Measurements from ENCODE around the gene TYRP1.

Gene TYRP1

DNA sequence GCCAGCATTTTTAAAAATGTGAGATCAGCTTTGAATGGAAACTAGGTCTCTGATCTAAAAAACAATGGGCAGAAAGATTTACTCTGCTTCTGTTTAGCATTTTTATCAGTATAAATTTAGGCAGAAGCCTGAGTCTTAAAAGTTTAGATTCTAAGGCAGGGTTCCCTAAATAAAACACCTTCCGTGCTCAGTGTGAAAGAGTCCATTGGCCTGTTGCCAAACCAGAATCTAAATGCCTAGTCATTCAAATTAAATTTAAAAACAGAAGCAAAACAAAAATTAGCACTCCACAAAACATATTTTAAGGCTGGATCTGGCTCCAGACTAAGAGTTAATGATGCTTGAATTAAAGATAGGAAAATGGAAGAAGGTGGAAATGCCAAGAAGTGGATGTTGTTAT lies 4.5 kb downstream of the TYRP1 start:
- DNase-seq (ENCODE audit: low read depth, low spot score): no peak

GRCh38 chr9:12698266-12698665 lies 5.1 kb downstream of the TYRP1 start:
- DNase-seq (ENCODE audit: low read depth, low spot score): no peak

DNA sequence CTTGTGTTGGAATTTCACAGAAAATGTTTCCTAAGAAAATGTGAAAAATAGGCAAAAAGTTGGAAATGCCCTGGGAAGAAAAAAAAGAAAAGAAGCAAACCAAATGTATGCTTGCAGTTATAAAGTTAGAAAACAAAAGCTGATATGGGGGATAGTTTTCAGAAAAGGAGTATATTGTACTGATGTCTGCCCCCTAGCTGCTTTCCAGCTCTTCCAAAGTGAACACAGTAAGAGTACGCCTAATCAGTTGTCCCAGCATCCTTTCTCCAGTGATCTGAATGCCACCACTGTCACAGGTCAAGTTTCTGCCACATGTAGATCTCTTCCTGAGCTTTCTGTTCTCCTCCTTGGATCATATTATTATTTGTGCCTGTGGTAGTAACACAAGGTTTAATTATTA lies 5.8 kb downstream of the TYRP1 start:
- DNase-seq (ENCODE audit: low read depth, low spot score): no peak

DNA sequence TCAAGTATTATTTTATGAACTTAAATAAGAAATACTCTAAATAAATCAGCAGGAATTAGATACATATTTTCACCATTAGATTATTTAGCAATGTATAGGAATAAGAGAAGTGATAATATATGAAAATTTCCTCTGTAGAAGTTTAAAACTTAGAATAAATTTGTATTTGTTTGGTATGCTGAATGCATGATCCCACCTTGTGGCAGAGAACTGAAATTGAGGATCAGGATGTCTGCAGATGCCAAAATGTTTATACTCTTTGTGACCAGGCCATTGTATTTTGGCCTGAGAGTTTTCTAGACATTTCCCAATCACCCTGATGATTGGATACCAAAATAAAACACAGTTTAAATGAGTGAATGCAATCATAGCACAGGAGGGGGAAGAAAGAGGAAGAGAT lies 6.3 kb downstream of the TYRP1 start:
- DNase-seq (ENCODE audit: low read depth, low spot score): no peak

- no peak for DNase-seq (ENCODE audit: low read depth, low spot score)
Observed at GRCh38 chr9:12701126-12701525, 7.9 kb downstream of the TYRP1 start.

DNA sequence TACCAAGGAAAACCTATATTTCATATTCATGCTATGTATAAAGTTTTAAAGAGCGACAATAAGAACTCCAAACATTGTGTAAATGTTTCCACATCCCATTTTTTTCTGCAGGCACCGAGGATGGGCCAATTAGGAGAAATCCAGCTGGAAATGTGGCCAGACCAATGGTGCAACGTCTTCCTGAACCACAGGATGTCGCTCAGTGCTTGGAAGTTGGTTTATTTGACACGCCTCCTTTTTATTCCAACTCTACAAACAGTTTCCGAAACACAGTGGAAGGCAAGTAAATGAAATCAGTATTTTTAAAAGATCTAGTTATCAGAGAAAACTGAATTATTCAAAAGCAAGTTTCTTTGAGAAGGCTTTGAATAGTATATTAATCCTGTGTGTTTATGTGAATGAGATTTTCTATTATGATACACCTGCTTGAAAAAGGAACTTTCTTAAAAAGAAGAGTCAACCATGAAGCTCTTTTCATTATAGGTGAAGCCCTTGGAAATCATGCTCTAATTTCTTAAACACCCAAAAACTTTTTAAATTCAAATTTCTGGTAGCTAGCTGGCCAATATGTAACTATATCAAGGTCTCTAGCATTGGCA lies 9.1 kb downstream of the TYRP1 start:
- DNase-seq (ENCODE audit: low read depth, low spot score): no peak

DNA sequence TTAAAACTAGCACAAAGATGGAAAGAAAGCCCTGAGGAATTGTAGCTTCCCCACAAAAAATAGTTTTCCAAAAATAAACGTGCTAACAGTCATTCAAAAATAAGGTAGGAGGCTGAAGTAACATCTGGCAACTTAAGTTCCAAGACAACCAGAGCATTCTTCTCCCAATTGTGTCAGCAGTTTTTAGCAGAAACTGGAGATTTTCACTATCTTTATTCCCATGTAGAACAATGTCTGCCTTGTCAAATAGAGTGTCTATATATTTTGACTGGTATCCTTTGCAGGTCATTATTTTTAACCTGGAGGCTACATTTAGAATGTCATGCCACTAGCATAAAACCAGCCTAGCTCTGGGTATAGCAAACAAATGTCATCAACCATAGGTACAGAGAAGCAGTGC lies 10.8 kb downstream of the TYRP1 start:
- no peak for DNase-seq (ENCODE audit: low read depth, low spot score)

GRCh38 chr9:12705738-12706391 lies 12.7 kb downstream of the TYRP1 start:
- DNase-seq (ENCODE audit: low read depth, low spot score): no peak

- no peak for DNase-seq (ENCODE audit: low read depth, low spot score)
Observed at GRCh38 chr9:12708562-12709298, 15.5 kb downstream of the TYRP1 start.

DNA sequence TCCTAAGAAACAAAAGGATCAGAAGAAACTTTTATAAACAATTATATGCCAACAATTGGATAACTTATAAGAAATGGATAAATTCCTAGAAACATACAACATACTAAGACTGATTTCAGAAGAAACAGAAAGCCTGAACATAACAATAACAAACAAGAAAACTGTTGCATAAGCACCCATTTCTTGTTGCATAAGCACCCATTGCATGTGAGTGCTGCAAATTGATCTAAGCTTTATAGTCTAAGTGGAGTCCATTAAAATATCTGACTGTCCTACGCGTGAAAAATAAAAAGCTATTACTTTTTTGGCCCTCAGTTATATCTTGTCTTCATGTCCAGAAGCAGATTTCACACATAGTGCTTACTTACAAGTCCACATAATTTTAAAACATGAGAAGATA lies 19.3 kb downstream of the TYRP1 start:
- DNase-seq (ENCODE audit: low read depth, low spot score): no peak

DNA sequence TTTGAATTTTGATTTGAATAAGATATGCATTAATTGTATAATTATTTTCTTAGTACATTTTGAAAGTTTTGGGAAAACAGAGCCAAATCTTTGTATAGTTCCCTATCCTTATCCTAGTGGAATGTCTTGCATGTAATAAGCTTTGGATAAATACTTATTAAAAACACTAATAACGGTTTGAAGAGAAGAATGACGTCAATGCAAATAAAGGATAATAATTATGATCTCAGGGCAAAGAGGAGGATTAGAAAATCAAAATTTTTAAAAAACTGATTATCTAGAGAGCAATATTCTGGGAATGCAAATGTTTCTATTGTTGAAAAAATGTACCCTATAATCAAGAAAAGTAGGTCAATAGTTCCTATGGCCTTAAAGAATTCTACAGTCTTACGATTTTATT lies 22.1 kb downstream of the TYRP1 start:
- no peak for DNase-seq (ENCODE audit: low read depth, low spot score)

DNA sequence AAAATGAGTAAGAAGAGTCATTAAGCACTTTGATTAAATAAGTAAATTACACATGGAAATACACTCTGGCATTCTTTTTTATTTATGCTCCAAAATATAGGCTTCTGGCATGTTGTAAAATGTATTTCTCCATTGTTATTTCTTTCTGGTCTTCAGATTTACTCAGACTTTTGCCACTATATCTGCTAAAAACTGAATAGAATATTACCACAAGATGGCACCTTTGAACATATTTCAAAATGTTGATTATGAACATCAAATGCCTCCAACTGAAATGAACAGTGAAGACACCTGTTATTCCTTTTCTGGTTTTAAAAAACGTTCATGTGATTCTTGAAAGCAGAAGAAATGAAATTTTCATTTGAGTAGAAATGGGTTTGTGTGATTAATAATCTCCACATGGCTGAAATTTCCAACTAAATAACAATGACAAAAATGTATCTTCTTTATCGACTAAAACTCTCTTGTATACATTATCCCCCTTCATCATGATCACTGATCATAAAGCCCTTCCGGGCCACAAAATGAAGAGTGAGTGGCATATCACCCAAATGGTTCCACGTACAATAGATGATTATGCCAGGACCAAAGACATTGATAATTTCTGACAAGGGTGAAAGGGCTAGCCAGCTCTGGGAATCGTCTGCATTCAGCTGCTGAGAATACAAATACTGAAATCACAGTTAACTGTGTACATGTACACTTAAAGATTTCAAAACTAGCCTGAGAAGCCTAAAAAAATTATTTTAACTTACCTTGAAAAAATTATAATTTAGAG lies 23.8 kb downstream of the TYRP1 start:
- DNase-seq (ENCODE audit: low read depth, low spot score): no peak

- no peak for DNase-seq (ENCODE audit: low read depth, low spot score)
Observed at GRCh38 chr9:12717907-12718306, 24.7 kb downstream of the TYRP1 start.

GRCh38 chr9:12718482-12719026 lies 25.4 kb downstream of the TYRP1 start:
- no peak for DNase-seq (ENCODE audit: low read depth, low spot score)

GRCh38 chr9:12719431-12719830 lies 26.2 kb downstream of the TYRP1 start:
- DNase-seq (ENCODE audit: low read depth, low spot score): no peak

DNA sequence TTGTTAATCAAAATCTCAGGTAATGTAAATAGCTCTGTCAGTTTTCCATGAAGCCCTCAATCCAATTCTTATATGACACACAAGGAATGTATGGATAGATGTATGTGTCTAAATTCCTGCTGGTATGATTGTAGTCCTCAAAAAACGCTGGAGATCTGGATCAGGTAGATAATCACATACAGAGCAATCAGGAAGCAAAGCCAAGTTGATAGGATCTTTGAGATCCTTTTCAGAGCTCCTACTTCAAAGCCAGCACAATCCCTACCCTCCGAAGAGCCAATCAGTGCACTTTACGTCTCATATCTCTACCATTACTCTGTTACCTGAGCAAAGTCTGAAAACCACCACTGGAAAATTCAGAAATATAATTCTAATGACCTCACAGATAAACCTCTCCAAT lies 27.4 kb downstream of the TYRP1 start:
- no peak for DNase-seq (ENCODE audit: low read depth, low spot score)

DNA sequence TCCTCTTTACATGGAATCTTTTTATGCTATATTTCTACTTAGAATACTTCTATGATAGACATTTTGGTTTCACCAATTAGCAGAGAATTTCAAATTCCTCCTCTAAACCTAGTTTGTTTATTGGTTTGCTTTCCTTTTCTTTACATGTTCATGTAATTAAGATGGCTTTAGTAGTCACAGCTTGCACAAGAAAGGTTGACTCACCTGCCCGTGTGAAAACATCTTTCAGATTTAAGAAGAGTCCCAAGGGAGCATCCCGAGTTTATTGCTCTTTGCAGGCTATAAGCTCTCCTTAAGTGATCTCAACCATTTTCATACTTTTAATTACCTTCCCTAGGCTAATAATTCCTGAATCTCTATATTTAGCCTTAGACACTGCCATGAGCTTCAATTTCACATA lies 28.9 kb downstream of the TYRP1 start:
- DNase-seq (ENCODE audit: low read depth, low spot score): no peak

- DNase-seq (ENCODE audit: low read depth, low spot score): no peak
Observed at GRCh38 chr9:12723409-12724028, 30.3 kb downstream of the TYRP1 start.

GRCh38 chr9:12726795-12727194 lies 33.6 kb downstream of the TYRP1 start:
- no peak for DNase-seq (ENCODE audit: low read depth, low spot score)

- DNase-seq (ENCODE audit: low read depth, low spot score): no peak
Observed at GRCh38 chr9:12730198-12730597, 37.0 kb downstream of the TYRP1 start.

GRCh38 chr9:12730927-12731326 lies 37.7 kb downstream of the TYRP1 start:
- DNase-seq (ENCODE audit: low read depth, low spot score): no peak

GRCh38 chr9:12732971-12733370 lies 39.8 kb downstream of the TYRP1 start:
- DNase-seq (ENCODE audit: low read depth, low spot score): no peak

All from brain pericyte (primary cell).